Keratinocyte (primary cell): ENCODE data around the gene GPR139.

Source experiments
- EZH2 ChIP-seq: IDR thresholded peaks from one replicate; pipeline ENCODE4 v1.6.1; 2012; ENCODE audit warnings: inconsistent platforms, mild to moderate bottlenecking, low read length, moderate library complexity
- TF ChIP-seq, protein P1 (sequence below), 3 experiments: IDR thresholded peaks in 1 of 3; conservative IDR thresholded peaks in 1 of 3; optimal IDR thresholded peaks in 1 of 3; 2 replicates in 2 of 3; 3 replicates in 1 of 3; pipeline versions ENCODE3 to v1.5.1; 2011; ENCODE audit warnings: low read length in 3 of 3, mild to moderate bottlenecking in 3 of 3, moderate library complexity in 2 of 3, control low read depth in 1 of 3, inconsistent platforms in 1 of 3; ENCODE audit not compliant: insufficient read depth in 2 of 3; ENCODE audit errors: extremely low read depth in 1 of 3

- TF ChIP-seq, protein P1, sequence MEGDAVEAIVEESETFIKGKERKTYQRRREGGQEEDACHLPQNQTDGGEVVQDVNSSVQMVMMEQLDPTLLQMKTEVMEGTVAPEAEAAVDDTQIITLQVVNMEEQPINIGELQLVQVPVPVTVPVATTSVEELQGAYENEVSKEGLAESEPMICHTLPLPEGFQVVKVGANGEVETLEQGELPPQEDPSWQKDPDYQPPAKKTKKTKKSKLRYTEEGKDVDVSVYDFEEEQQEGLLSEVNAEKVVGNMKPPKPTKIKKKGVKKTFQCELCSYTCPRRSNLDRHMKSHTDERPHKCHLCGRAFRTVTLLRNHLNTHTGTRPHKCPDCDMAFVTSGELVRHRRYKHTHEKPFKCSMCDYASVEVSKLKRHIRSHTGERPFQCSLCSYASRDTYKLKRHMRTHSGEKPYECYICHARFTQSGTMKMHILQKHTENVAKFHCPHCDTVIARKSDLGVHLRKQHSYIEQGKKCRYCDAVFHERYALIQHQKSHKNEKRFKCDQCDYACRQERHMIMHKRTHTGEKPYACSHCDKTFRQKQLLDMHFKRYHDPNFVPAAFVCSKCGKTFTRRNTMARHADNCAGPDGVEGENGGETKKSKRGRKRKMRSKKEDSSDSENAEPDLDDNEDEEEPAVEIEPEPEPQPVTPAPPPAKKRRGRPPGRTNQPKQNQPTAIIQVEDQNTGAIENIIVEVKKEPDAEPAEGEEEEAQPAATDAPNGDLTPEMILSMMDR (optimal IDR thresholded peaks at IDR 0.05 in 1 of 3, IDR thresholded peaks at IDR 0.05 in 1 of 3, conservative IDR thresholded peaks at IDR 0.05 in 1 of 3; ENCODE audit: extremely low read depth in 1 of 3, insufficient read depth in 2 of 3, low read length in 3 of 3) = no peak
- TF ChIP-seq EZH2 = no peak
These were observed 31.6 kb downstream of the GPR139 start for GRCh38 chr16:20041924-20042596.
